ENCODE results near the gene CAPN11.

The CAPN11 gene

GRCh38 chr6:44228433-44228832 is 69.8 kb downstream of the CAPN11 start:
- H3K18ac ChIP-seq (ENCODE audit: low read length) = no peak overlapping the region
- H4K12ac ChIP-seq (ENCODE audit: low read depth, low read length) = no peak overlapping the region
- H3K9ac ChIP-seq (ENCODE audit: low read length) = no peak overlapping the region
- H2BK12ac ChIP-seq (ENCODE audit: low read length) = no peak overlapping the region
- H2AK5ac ChIP-seq (ENCODE audit: low read length) = no peak overlapping the region
- no CpG with 5 or more reads among the region's 7 CpGs for WGBS (ENCODE audit: extremely low coverage, insufficient coverage, insufficient read length)
- H2BK120ac ChIP-seq (ENCODE audit: insufficient read depth, low read length, poor library complexity) = no peak overlapping the region
- no peak overlapping the region for H2BK5ac ChIP-seq (ENCODE audit: low read depth, low read length, poor library complexity)
- H3K79me2 ChIP-seq (ENCODE audit: control insufficient read depth, insufficient read depth, low read length, poor library complexity) = peaks cover 5% of the 10 kb centered on the region
- H3K79me1 ChIP-seq (ENCODE audit: low read length) = peaks cover 24% of the 10 kb centered on the region
- no peak overlapping the region for H4K8ac ChIP-seq (ENCODE audit: low read depth, low read length)
- H3K27ac ChIP-seq (ENCODE audit: low read depth, low read length) = no peak overlapping the region
- peaks cover 48 to 63% of the 10 kb centered on the region in 2 experiments for H3K4me1 ChIP-seq (ENCODE audit: control insufficient read depth in 1 of 2, insufficient read depth in 2 of 2, low read length in 2 of 2)
- no peak overlapping the region for H3K23ac ChIP-seq (ENCODE audit: low read length)
- no peak overlapping the region for H3K4me2 ChIP-seq (ENCODE audit: low read length)
- no peak overlapping the region for H2AFZ ChIP-seq (ENCODE audit: insufficient read depth, low read length, poor library complexity)
- no peak for DNase-seq
- H3K4me3 ChIP-seq (ENCODE audit: low read depth, low read length) = no peak overlapping the region
- H4K91ac ChIP-seq (ENCODE audit: low read depth, low read length) = no peak overlapping the region
- H3K36me3 ChIP-seq (ENCODE audit: control insufficient read depth in 1 of 2, insufficient read depth in 2 of 2, low read length in 2 of 2) = peaks cover 40 to 41% of the 10 kb centered on the region in 2 experiments
- no peak overlapping the region for H3K4ac ChIP-seq (ENCODE audit: low read depth, low read length)
- peaks cover 3% of the 10 kb centered on the region for H3K9me3 ChIP-seq (ENCODE audit: insufficient read depth, low read depth, low read length)
- no peaks in the 10 kb centered on the region for H3K27me3 ChIP-seq (ENCODE audit: insufficient read depth, low read length)
- no peak overlapping the region for H3K14ac ChIP-seq (ENCODE audit: low read length)

- no peak overlapping the region for H3K18ac ChIP-seq (ENCODE audit: low read length)
- peaks cover 4% of the 10 kb centered on the region for H3K79me2 ChIP-seq (ENCODE audit: control insufficient read depth, insufficient read depth, low read length, poor library complexity)
- H3K79me1 ChIP-seq (ENCODE audit: low read length) = peaks cover 25% of the 10 kb centered on the region
- no peaks in the 10 kb centered on the region for H3K27me3 ChIP-seq (ENCODE audit: insufficient read depth, low read length)
- no peak overlapping the region for H3K23ac ChIP-seq (ENCODE audit: low read length)
- H3K36me3 ChIP-seq (ENCODE audit: control insufficient read depth in 1 of 2, insufficient read depth in 2 of 2, low read length in 2 of 2) = peaks cover 40 to 44% of the 10 kb centered on the region in 2 experiments
- no peak overlapping the region for H3K27ac ChIP-seq (ENCODE audit: low read depth, low read length)
- no peak overlapping the region for H3K14ac ChIP-seq (ENCODE audit: low read length)
- H2BK12ac ChIP-seq (ENCODE audit: low read length) = no peak overlapping the region
- no peak overlapping the region for H3K9ac ChIP-seq (ENCODE audit: low read length)
- H3K9me3 ChIP-seq (ENCODE audit: insufficient read depth, low read depth, low read length) = peaks cover 3% of the 10 kb centered on the region
- no peak overlapping the region for H3K4me2 ChIP-seq (ENCODE audit: low read length)
- no peak overlapping the region for H2BK120ac ChIP-seq (ENCODE audit: insufficient read depth, low read length, poor library complexity)
- no peak overlapping the region for H4K8ac ChIP-seq (ENCODE audit: low read depth, low read length)
- no peak overlapping the region for H3K4me3 ChIP-seq (ENCODE audit: low read depth, low read length)
- no CpG with 5 or more reads among the region's 5 CpGs for WGBS (ENCODE audit: extremely low coverage, insufficient coverage, insufficient read length)
- peak in 1 of 2 donors; percentile 4 for DNase-seq
- H3K4ac ChIP-seq (ENCODE audit: low read depth, low read length) = no peak overlapping the region
- no peak overlapping the region for H2BK5ac ChIP-seq (ENCODE audit: low read depth, low read length, poor library complexity)
- H4K12ac ChIP-seq (ENCODE audit: low read depth, low read length) = no peak overlapping the region
- H2AFZ ChIP-seq (ENCODE audit: insufficient read depth, low read length, poor library complexity) = no peak overlapping the region
- no peak overlapping the region for H4K91ac ChIP-seq (ENCODE audit: low read depth, low read length)
- H2AK5ac ChIP-seq (ENCODE audit: low read length) = no peak overlapping the region
- peaks cover 52 to 65% of the 10 kb centered on the region in 2 experiments for H3K4me1 ChIP-seq (ENCODE audit: control insufficient read depth in 1 of 2, insufficient read depth in 2 of 2, low read length in 2 of 2)
Measured at GRCh38 chr6:44228836-44229235, 70.2 kb downstream of the CAPN11 start.

GRCh38 chr6:44229376-44230033 is 70.9 kb downstream of the CAPN11 start:
- Histone ChIP-seq H4K12ac (ENCODE audit: low read depth, low read length) (no peak overlapping the region), H3K4me2 (ENCODE audit: low read length) (no peak overlapping the region), H3K79me1 (ENCODE audit: low read length) (peaks cover 26% of the 10 kb centered on the region), H4K91ac (ENCODE audit: low read depth, low read length) (no peak overlapping the region), H2AK5ac (ENCODE audit: low read length) (no peak overlapping the region), H3K27me3 (ENCODE audit: insufficient read depth, low read length) (no peaks in the 10 kb centered on the region), H3K79me2 (ENCODE audit: control insufficient read depth, insufficient read depth, low read length, poor library complexity) (peaks cover 4% of the 10 kb centered on the region), H3K27ac (ENCODE audit: low read depth, low read length) (no peak overlapping the region), H4K8ac (ENCODE audit: low read depth, low read length) (no peak overlapping the region), H3K18ac (ENCODE audit: low read length) (no peak overlapping the region), H3K4ac (ENCODE audit: low read depth, low read length) (no peak overlapping the region), H2BK120ac (ENCODE audit: insufficient read depth, low read length, poor library complexity) (no peak overlapping the region), H3K23ac (ENCODE audit: low read length) (no peak overlapping the region), H3K36me3 (ENCODE audit: control insufficient read depth in 1 of 2, insufficient read depth in 2 of 2, low read length in 2 of 2) (peaks cover 40 to 46% of the 10 kb centered on the region in 2 experiments), H3K4me1 (ENCODE audit: control insufficient read depth in 1 of 2, insufficient read depth in 2 of 2, low read length in 2 of 2) (peaks cover 51 to 65% of the 10 kb centered on the region in 2 experiments), H2BK12ac (ENCODE audit: low read length) (no peak overlapping the region), H2BK5ac (ENCODE audit: low read depth, low read length, poor library complexity) (no peak overlapping the region), H3K9ac (ENCODE audit: low read length) (no peak overlapping the region), H3K9me3 (ENCODE audit: insufficient read depth, low read depth, low read length) (peaks cover 3% of the 10 kb centered on the region), H2AFZ (ENCODE audit: insufficient read depth, low read length, poor library complexity) (no peak overlapping the region), H3K4me3 (ENCODE audit: low read depth, low read length) (no peak overlapping the region), H3K14ac (ENCODE audit: low read length) (no peak overlapping the region)
- peak in 1 of 2 donors; percentile 11 for DNase-seq
- no CpG with 5 or more reads among the region's 11 CpGs for WGBS (ENCODE audit: extremely low coverage, insufficient coverage, insufficient read length)

GRCh38 chr6:44230034-44230675 is 71.5 kb downstream of the CAPN11 start:
- Histone ChIP-seq H3K14ac (ENCODE audit: low read length) (peak overlapping the region; percentile 27), H3K4me3 (ENCODE audit: low read depth, low read length) (no peak overlapping the region), H3K18ac (ENCODE audit: low read length) (peak overlapping the region; percentile 47), H3K27ac (ENCODE audit: low read depth, low read length) (no peak overlapping the region), H4K8ac (ENCODE audit: low read depth, low read length) (no peak overlapping the region), H3K36me3 (ENCODE audit: control insufficient read depth in 1 of 2, insufficient read depth in 2 of 2, low read length in 2 of 2) (peaks cover 40 to 48% of the 10 kb centered on the region in 2 experiments), H3K4ac (ENCODE audit: low read depth, low read length) (no peak overlapping the region), H2BK5ac (ENCODE audit: low read depth, low read length, poor library complexity) (no peak overlapping the region), H2BK12ac (ENCODE audit: low read length) (peak overlapping the region; percentile 62), H3K4me2 (ENCODE audit: low read length) (no peak overlapping the region), H3K9ac (ENCODE audit: low read length) (no peak overlapping the region), H3K9me3 (ENCODE audit: insufficient read depth, low read depth, low read length) (peaks cover 3% of the 10 kb centered on the region), H4K91ac (ENCODE audit: low read depth, low read length) (peak overlapping the region; percentile 11), H3K4me1 (ENCODE audit: control insufficient read depth in 1 of 2, insufficient read depth in 2 of 2, low read length in 2 of 2) (peaks cover 50 to 62% of the 10 kb centered on the region in 2 experiments), H4K12ac (ENCODE audit: low read depth, low read length) (no peak overlapping the region), H2BK120ac (ENCODE audit: insufficient read depth, low read length, poor library complexity) (no peak overlapping the region), H3K79me1 (ENCODE audit: low read length) (peaks cover 24% of the 10 kb centered on the region), H2AFZ (ENCODE audit: insufficient read depth, low read length, poor library complexity) (no peak overlapping the region), H3K27me3 (ENCODE audit: insufficient read depth, low read length) (no peaks in the 10 kb centered on the region), H2AK5ac (ENCODE audit: low read length) (peak overlapping the region; percentile 7), H3K23ac (ENCODE audit: low read length) (no peak overlapping the region), H3K79me2 (ENCODE audit: control insufficient read depth, insufficient read depth, low read length, poor library complexity) (peaks cover 4% of the 10 kb centered on the region)
- WGBS (ENCODE audit: extremely low coverage, insufficient coverage, insufficient read length) = no CpG with 5 or more reads among the region's 10 CpGs
- DNase-seq = no peak
